Left colon (tissue), 2 donors: ENCODE results near the gene TSSC4. TPM values are rescaled to one million over a fixed set of nuclear protein-coding genes. Genes with fewer than 3 reads are reported as not detected.
A peak's percentile ranks its signal among the peaks of the same experiment; 100 is the strongest.

Experiments used
- ATAC-seq: fragments of 200-7000 bp; cut with Tn5 transposase; one replicate; pipeline ENCODE4 v1.9.1; 2020; ENCODE audit warnings: mild to moderate bottlenecking, moderate library complexity
- DNase-seq, 2 donors: peaks; one replicate each; pipeline ENCODE4 v3.0.0-alpha.2; 2020
- intact Hi-C, 2 donors: fragments of 100-400 bp; cut with DNase I in 1 of 2; cut with micrococcal nuclease in 1 of 2; formaldehyde crosslinking; loops; one replicate each; pipeline versions ENCODE4 v1.11.2 to v1.14.0; 2022; cut with DNase I, micrococcal nuclease
- total RNA-seq, 2 donors: library from RNA; stranded (reverse); fragmentation: NEBNext Ultra II Directional; extraction: Animal tissue kit (Norgen Biotek cat#: 25700); gene quantifications; one replicate each; pipeline ENCODE4 v1.2.1, GENCODE V29; 2021
- donor health status: DM: no; HTN: no; CAD: no.
- donor health status: DM: yes; HTN: yes; CAD: no.

TSSC4 gene
- total RNA-seq, 2 donors from 2014 or later: 39.9 to 40.4 TPM

GRCh38 chr11:2382129-2382517 lies 18.4 kb upstream of the TSSC4 start:
- intact Hi-C loops: no loop called here
- ATAC-seq: no peak
- peak in 1 of 2 donors; percentile 13 for DNase-seq

GRCh38 chr11:2382936-2383851 lies 17.4 kb upstream of the TSSC4 start:
- intact Hi-C loops: no loop called here
- DNase-seq (peak; percentile 39 to 67), ATAC-seq (peak; percentile 8)

GRCh38 chr11:2383852-2384804 lies 16.4 kb upstream of the TSSC4 start:
- peak; percentile 70 for ATAC-seq

GRCh38 chr11:2385156-2386151 lies 15.1 kb upstream of the TSSC4 start:
- ATAC-seq: no peak
- intact Hi-C loops: no loop called here
- peak in 1 of 2 donors; percentile 16 for DNase-seq

More at GRCh38 chr11:2383852-2384804, 16.4 kb upstream of the TSSC4 start:
- intact Hi-C loops: no loop called here
- peak; percentile 67 to 78 for DNase-seq

GRCh38 chr11:2386591-2386990 lies 14.0 kb upstream of the TSSC4 start:
- ATAC-seq (no peak), DNase-seq (peak in 1 of 2 donors; percentile 19)
- intact Hi-C loops: no loop called here

GRCh38 chr11:2387266-2387987 lies 13.1 kb upstream of the TSSC4 start:
- intact Hi-C loops: no loop called here
- no peak for DNase-seq
- ATAC-seq: no peak

GRCh38 chr11:2388431-2389376 lies 11.8 kb upstream of the TSSC4 start:
- DNase-seq: peak in 1 of 2 donors; percentile 7
- ATAC-seq: no peak
- intact Hi-C loops: no loop called here

- ATAC-seq (no peak), DNase-seq (no peak)
- intact Hi-C loops: no loop called here
These were observed 11.0 kb upstream of the TSSC4 start for GRCh38 chr11:2389377-2390026.

GRCh38 chr11:2390091-2390724 lies 10.3 kb upstream of the TSSC4 start:
- DNase-seq (no peak), ATAC-seq (no peak)
- intact Hi-C loops: no loop called here

- intact Hi-C loops: no loop called here
- ATAC-seq (peak; percentile 37), DNase-seq (peak in 1 of 2 donors; percentile 80)
These were observed 9.8 kb upstream of the TSSC4 start for GRCh38 chr11:2390725-2391151.

- intact Hi-C loops: no loop called here
- ATAC-seq (no peak), DNase-seq (no peak)
These were observed 9.2 kb upstream of the TSSC4 start for GRCh38 chr11:2391181-2391975.

- intact Hi-C loops: no loop called here
- DNase-seq (no peak), ATAC-seq (no peak)
These were observed 8.2 kb upstream of the TSSC4 start for GRCh38 chr11:2392241-2392959.

- intact Hi-C loops: no loop called here
- ATAC-seq (peak; percentile 4), DNase-seq (no peak)
These were observed 7.3 kb upstream of the TSSC4 start for GRCh38 chr11:2393111-2393868.
